ENCODE measurements around the gene ZXDC. TPM values are rescaled to one million over a fixed set of nuclear protein-coding genes. Genes with fewer than 3 reads are reported as not detected.

The ZXDC gene
- total RNA-seq, 4 donors from 2014 or later, result 22.7 to 47.0 (median 27.9) TPM

GRCh38 chr3:126480206-126480605, 4.5 kb upstream of the ZXDC start:
- ATAC-seq (ENCODE audit: low FRiP score) (no peak), DNase-seq (ENCODE audit: low spot score) (no peak)
- TF ChIP-seq CTCF (IDR thresholded peaks at IDR 0.05), result no peak

- DNase-seq (ENCODE audit: low spot score) (no peak), ATAC-seq (ENCODE audit: low FRiP score) (no peak)
- no peak for TF ChIP-seq CTCF (IDR thresholded peaks at IDR 0.05)
Observed at GRCh38 chr3:126479642-126480041, 4.0 kb upstream of the ZXDC start.

GRCh38 chr3:126478581-126479310, 3.1 kb upstream of the ZXDC start:
- TF ChIP-seq CTCF (IDR thresholded peaks at IDR 0.05), result no peak
- DNase-seq (ENCODE audit: low spot score) (no peak), ATAC-seq (ENCODE audit: low FRiP score) (no peak)

- no peak for DNase-seq (ENCODE audit: low spot score)
- no peak for ATAC-seq (ENCODE audit: low FRiP score)
- no peak for TF ChIP-seq CTCF (IDR thresholded peaks at IDR 0.05)
Observed at GRCh38 chr3:126477061-126477380, 1.3 kb upstream of the ZXDC start.

GRCh38 chr3:126476166-126477060, 722 bp upstream of the ZXDC start:
- ATAC-seq (ENCODE audit: low FRiP score) (peak; percentile 44), DNase-seq (ENCODE audit: low spot score) (no peak)
- TF ChIP-seq CTCF (IDR thresholded peaks at IDR 0.05), result no peak

- no peak for TF ChIP-seq CTCF (IDR thresholded peaks at IDR 0.05)
- DNase-seq (ENCODE audit: low spot score) (no peak), ATAC-seq (ENCODE audit: low FRiP score) (peak; percentile 10)
Observed at GRCh38 chr3:126474498-126475412, 936 bp downstream of the ZXDC start.

Data from omental fat pad (tissue), 4 donors.